Ishikawa (cell line): ENCODE data around the gene DIP2B.

Source experiments
- CEBPB ChIP-seq: IDR thresholded peaks from 2 replicates; pipeline ENCODE4 v1.6.1; 2012
- CREB1 ChIP-seq: IDR thresholded peaks from 2 replicates; pipeline ENCODE4 v1.6.1; 2012; ENCODE audit warnings: low read depth
- EGR1 ChIP-seq: IDR thresholded peaks from 2 replicates; pipeline ENCODE4 v1.6.1; 2012
- EP300 ChIP-seq: IDR thresholded peaks from 2 replicates; pipeline ENCODE4 v1.6.1; 2012; ENCODE audit warnings: borderline replicate concordance
- FOXM1 ChIP-seq: IDR thresholded peaks from 2 replicates; pipeline ENCODE4 v1.6.1; 2012; ENCODE audit warnings: low read depth, borderline replicate concordance
- NFIC ChIP-seq: IDR thresholded peaks from 2 replicates; pipeline ENCODE4 v1.6.1; 2012
- RAD21 ChIP-seq: IDR thresholded peaks from 2 replicates; pipeline ENCODE4 v1.6.1; 2012; ENCODE audit warnings: low read depth
- TAF1 ChIP-seq: IDR thresholded peaks from 2 replicates; pipeline ENCODE4 v1.6.1; 2012; ENCODE audit warnings: low read depth, mild to moderate bottlenecking
- TCF12 ChIP-seq: IDR thresholded peaks from 2 replicates; pipeline ENCODE4 v1.6.1; 2012; ENCODE audit warnings: low read depth
- TEAD4 ChIP-seq: IDR thresholded peaks from 2 replicates; pipeline ENCODE4 v1.6.1; 2012
- YY1 ChIP-seq: IDR thresholded peaks from 2 replicates; pipeline ENCODE4 v1.6.1; 2012; ENCODE audit warnings: low read depth
- ZBTB7A ChIP-seq: IDR thresholded peaks from 2 replicates; pipeline ENCODE4 v1.6.1; 2012; ENCODE audit warnings: low read depth
- TF ChIP-seq, protein P1 (sequence below): IDR thresholded peaks from 2 replicates; pipeline ENCODE4 v1.6.1; 2012
- TF ChIP-seq, protein P2 (sequence below): IDR thresholded peaks from 2 replicates; pipeline ENCODE4 v1.6.1; 2012
- TF ChIP-seq, protein P3 (sequence below): IDR thresholded peaks from 2 replicates; pipeline ENCODE4 v1.6.1; 2012; ENCODE audit warnings: low read depth, mild to moderate bottlenecking

Gene DIP2B

DNA sequence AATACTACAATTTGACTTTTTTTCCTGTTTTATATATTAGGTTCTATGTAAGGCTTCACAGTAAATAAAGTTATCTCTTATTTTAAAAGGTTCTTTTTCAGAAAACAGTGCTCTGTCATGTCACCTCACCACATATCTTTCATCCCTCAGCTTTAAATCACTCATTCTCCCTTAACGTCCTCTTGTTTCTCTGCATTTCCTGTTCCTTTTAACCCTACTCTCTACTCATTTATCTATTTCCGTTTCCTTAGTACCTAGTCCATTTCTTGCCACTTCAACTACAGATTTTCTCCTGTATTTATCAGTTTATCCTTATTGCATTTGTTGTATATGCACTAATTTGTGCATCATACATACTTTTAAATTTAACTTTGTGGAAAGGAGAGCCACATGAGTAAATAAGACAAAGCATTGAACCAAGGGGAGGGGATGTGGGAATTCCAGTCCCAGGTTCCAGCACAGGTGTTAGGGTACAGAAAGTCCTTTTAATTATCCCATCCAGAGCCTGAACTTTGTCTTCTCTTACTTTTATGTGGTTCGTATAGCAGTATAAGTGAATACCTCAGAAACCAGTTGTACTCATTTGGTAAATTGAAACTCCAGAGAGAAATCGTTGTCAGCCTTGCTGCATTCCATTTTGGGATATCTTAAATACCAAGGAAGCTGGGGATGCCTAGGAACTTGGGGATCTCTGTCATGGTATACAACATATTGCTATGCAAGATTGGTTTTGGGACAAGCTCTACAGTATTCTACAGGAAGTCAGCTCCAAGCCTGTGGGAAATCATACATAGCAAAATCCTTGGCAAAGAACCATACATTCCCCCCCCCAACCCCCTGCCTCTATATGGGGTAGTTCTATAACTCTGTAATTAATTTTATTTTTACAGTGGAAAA, 120.5 kb downstream of the DIP2B start:
- TF ChIP-seq RAD21, result no peak

- TF ChIP-seq TCF12 (no peak), ZBTB7A (no peak), CEBPB (no peak), CREB1 (no peak), FOXM1 (no peak), YY1 (no peak), NFIC (no peak)
- TF ChIP-seq, protein P1, sequence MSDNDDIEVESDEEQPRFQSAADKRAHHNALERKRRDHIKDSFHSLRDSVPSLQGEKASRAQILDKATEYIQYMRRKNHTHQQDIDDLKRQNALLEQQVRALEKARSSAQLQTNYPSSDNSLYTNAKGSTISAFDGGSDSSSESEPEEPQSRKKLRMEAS, result no peak
- TF ChIP-seq, protein P2, sequence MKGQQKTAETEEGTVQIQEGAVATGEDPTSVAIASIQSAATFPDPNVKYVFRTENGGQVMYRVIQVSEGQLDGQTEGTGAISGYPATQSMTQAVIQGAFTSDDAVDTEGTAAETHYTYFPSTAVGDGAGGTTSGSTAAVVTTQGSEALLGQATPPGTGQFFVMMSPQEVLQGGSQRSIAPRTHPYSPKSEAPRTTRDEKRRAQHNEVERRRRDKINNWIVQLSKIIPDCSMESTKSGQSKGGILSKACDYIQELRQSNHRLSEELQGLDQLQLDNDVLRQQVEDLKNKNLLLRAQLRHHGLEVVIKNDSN, result no peak
Measured at GRCh38 chr12:50626026-50626425, 121.2 kb downstream of the DIP2B start.

GRCh38 chr12:50627491-50627890, 122.7 kb downstream of the DIP2B start:
- TF ChIP-seq, protein P2, result no peak
- TF ChIP-seq TCF12 (no peak), EGR1 (no peak)

DNA sequence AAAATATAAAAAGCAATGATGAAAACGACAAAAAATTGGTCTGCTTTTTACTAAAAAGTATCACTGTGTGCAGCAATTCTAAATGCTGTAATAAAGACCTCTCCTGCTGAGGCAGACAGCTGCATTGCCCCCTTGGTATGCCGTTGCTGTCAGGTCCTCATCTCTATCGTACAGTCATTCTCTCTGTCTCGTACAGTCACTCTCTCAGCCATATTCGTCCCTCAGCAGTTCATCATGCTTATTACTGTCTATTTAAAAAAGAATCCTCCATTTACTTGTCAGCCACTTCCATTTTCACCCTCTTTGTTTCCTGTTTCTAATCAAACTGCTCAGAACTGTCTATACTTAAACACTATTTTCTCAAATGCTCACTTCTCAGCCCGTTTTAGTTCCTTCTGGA, 123.6 kb downstream of the DIP2B start:
- TF ChIP-seq EP300 (no peak), ZBTB7A (no peak), CREB1 (no peak), TEAD4 (no peak), YY1 (no peak), TAF1 (no peak), NFIC (no peak), EGR1 (no peak), CEBPB (no peak)

DNA sequence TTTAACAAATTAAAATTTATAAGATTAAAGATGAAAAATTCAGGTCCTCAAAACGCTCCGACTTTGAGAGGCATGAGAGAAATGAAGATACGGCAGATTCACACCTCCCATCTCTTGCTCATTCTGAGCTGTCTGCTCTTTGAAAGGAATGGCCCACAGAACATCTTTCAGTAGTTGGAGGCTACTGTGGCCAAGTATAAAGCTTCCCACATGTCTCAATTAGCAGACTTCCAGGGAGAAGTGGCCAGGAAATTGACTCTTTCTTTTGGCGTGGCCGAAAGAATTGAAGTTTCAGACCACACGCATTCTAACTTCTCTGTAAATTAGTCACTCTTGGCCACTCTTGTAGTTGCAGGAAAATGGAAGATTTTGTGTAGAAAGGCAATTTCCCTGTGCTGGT, 129.2 kb downstream of the DIP2B start:
- TF ChIP-seq, protein P3, sequence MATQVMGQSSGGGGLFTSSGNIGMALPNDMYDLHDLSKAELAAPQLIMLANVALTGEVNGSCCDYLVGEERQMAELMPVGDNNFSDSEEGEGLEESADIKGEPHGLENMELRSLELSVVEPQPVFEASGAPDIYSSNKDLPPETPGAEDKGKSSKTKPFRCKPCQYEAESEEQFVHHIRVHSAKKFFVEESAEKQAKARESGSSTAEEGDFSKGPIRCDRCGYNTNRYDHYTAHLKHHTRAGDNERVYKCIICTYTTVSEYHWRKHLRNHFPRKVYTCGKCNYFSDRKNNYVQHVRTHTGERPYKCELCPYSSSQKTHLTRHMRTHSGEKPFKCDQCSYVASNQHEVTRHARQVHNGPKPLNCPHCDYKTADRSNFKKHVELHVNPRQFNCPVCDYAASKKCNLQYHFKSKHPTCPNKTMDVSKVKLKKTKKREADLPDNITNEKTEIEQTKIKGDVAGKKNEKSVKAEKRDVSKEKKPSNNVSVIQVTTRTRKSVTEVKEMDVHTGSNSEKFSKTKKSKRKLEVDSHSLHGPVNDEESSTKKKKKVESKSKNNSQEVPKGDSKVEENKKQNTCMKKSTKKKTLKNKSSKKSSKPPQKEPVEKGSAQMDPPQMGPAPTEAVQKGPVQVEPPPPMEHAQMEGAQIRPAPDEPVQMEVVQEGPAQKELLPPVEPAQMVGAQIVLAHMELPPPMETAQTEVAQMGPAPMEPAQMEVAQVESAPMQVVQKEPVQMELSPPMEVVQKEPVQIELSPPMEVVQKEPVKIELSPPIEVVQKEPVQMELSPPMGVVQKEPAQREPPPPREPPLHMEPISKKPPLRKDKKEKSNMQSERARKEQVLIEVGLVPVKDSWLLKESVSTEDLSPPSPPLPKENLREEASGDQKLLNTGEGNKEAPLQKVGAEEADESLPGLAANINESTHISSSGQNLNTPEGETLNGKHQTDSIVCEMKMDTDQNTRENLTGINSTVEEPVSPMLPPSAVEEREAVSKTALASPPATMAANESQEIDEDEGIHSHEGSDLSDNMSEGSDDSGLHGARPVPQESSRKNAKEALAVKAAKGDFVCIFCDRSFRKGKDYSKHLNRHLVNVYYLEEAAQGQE, result no peak
- no peak for TF ChIP-seq TEAD4
- TF ChIP-seq RAD21, result no peak
- no peak for TF ChIP-seq EP300
- TF ChIP-seq TAF1, result no peak
- TF ChIP-seq ZBTB7A, result no peak
- TF ChIP-seq CREB1, result no peak
- no peak for TF ChIP-seq EGR1
- TF ChIP-seq, protein P2, result no peak
- TF ChIP-seq FOXM1, result no peak
- no peak for TF ChIP-seq TCF12
- TF ChIP-seq, protein P1, result no peak
- no peak for TF ChIP-seq CEBPB
- no peak for TF ChIP-seq NFIC
- no peak for TF ChIP-seq YY1

GRCh38 chr12:50634379-50634778, 129.6 kb downstream of the DIP2B start:
- TF ChIP-seq CREB1, result no peak

DNA sequence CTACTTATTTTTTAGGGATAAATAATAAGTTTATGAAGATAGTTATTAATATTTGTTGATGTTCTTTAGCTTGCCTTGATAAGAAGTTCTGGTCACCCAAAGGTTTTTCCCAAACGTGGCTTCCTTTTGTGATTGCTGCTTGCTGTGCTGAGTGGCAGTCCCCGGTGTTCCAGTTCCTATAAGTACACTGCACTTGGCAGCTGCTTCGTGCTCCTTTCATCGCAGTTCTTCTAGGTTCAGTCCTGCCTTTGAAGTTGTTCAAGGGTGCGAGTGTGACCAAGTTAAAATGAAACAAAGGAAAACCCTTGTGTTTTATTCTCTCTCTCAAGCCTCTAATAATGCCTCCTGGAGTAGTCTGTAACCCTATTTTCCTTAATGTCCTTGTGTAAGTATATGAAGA, 130.6 kb downstream of the DIP2B start:
- no peak for TF ChIP-seq CREB1
- TF ChIP-seq ZBTB7A, result no peak
- TF ChIP-seq TAF1, result no peak
- TF ChIP-seq, protein P1, result no peak
- no peak for TF ChIP-seq TCF12
- no peak for TF ChIP-seq EGR1
- TF ChIP-seq FOXM1, result no peak
- TF ChIP-seq, protein P2, result no peak
- no peak for TF ChIP-seq EP300
- no peak for TF ChIP-seq CEBPB
- no peak for TF ChIP-seq RAD21
- no peak for TF ChIP-seq NFIC
- TF ChIP-seq, protein P3, result no peak
- TF ChIP-seq TEAD4, result no peak
